Measurements from ENCODE around the gene SNED1.

The SNED1 gene

GRCh38 chr2:241110607-241111439 lies 112.4 kb downstream of the SNED1 start:
- DNase-seq = no peak

GRCh38 chr2:241111440-241111805 lies 113.0 kb downstream of the SNED1 start:
- no peak for DNase-seq

GRCh38 chr2:241112046-241112445 lies 113.6 kb downstream of the SNED1 start:
- no peak for DNase-seq

GRCh38 chr2:241112592-241112991 lies 114.2 kb downstream of the SNED1 start:
- DNase-seq = no peak

- no peak for DNase-seq
These were observed 116.4 kb downstream of the SNED1 start for GRCh38 chr2:241114836-241115235.

- no peak for DNase-seq
These were observed 116.9 kb downstream of the SNED1 start for GRCh38 chr2:241115361-241115760.

- no peak for DNase-seq
These were observed 118.5 kb downstream of the SNED1 start for GRCh38 chr2:241116606-241117560.

GRCh38 chr2:241118737-241119505 lies 120.5 kb downstream of the SNED1 start:
- no peak for DNase-seq

GRCh38 chr2:241120440-241120839 lies 122.0 kb downstream of the SNED1 start:
- no peak for DNase-seq

- DNase-seq = no peak
These were observed 122.6 kb downstream of the SNED1 start for GRCh38 chr2:241121008-241121407.

- DNase-seq = no peak
These were observed 124.1 kb downstream of the SNED1 start for GRCh38 chr2:241122376-241123002.

- DNase-seq = no peak
These were observed 125.6 kb downstream of the SNED1 start for GRCh38 chr2:241123816-241124536.

- no peak for DNase-seq
These were observed 127.2 kb downstream of the SNED1 start for GRCh38 chr2:241125626-241126025.

- no peak for DNase-seq
These were observed 127.8 kb downstream of the SNED1 start for GRCh38 chr2:241126201-241126611.

- DNase-seq = no peak
These were observed 128.4 kb downstream of the SNED1 start for GRCh38 chr2:241126771-241127202.

GRCh38 chr2:241128266-241128665 lies 129.8 kb downstream of the SNED1 start:
- no peak for DNase-seq

GRCh38 chr2:241129086-241129871 lies 130.9 kb downstream of the SNED1 start:
- no peak for DNase-seq

- DNase-seq = no peak
These were observed 131.9 kb downstream of the SNED1 start for GRCh38 chr2:241130316-241130715.

GRCh38 chr2:241131531-241131930 lies 133.1 kb downstream of the SNED1 start:
- DNase-seq = no peak

GRCh38 chr2:241132538-241133435 lies 134.4 kb downstream of the SNED1 start:
- DNase-seq = no peak
